GM12874 (cell line): ENCODE results near the gene C11orf58.

Experiments
- TF ChIP-seq, protein P1 (sequence below): IDR thresholded peaks from 2 replicates; pipeline ENCODE4 v1.5.1; 2011; ENCODE audit warnings: low read depth, mild to moderate bottlenecking, control low read depth, low read length, moderate library complexity; ENCODE audit not compliant: insufficient read depth

The C11orf58 gene

DNA sequence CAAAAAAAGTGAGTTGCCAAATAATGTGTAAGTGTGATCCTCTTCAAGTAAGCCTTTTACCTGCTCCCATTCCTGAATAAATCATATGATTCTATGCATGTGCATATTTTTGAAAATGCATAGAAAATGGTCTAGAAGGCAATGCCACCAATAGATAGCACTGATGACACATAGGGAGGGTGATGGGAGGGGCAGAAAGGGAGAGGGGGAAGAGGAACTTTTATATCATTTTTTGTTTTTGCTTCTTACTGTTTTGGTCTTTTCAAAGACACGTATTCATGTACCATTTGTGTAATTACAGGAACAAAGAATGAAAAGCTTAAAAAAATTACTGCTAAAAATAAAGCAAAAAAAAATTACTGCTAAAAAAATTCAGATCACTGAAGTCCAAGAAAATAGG lies 60.8 kb downstream of the C11orf58 start:
- TF ChIP-seq, protein P1, sequence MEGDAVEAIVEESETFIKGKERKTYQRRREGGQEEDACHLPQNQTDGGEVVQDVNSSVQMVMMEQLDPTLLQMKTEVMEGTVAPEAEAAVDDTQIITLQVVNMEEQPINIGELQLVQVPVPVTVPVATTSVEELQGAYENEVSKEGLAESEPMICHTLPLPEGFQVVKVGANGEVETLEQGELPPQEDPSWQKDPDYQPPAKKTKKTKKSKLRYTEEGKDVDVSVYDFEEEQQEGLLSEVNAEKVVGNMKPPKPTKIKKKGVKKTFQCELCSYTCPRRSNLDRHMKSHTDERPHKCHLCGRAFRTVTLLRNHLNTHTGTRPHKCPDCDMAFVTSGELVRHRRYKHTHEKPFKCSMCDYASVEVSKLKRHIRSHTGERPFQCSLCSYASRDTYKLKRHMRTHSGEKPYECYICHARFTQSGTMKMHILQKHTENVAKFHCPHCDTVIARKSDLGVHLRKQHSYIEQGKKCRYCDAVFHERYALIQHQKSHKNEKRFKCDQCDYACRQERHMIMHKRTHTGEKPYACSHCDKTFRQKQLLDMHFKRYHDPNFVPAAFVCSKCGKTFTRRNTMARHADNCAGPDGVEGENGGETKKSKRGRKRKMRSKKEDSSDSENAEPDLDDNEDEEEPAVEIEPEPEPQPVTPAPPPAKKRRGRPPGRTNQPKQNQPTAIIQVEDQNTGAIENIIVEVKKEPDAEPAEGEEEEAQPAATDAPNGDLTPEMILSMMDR: no peak

- TF ChIP-seq, protein P1: no peak
Measured at GRCh38 chr11:16799890-16800289, 61.4 kb downstream of the C11orf58 start.

GRCh38 chr11:16800382-16800781 lies 61.9 kb downstream of the C11orf58 start:
- TF ChIP-seq, protein P1: no peak

DNA sequence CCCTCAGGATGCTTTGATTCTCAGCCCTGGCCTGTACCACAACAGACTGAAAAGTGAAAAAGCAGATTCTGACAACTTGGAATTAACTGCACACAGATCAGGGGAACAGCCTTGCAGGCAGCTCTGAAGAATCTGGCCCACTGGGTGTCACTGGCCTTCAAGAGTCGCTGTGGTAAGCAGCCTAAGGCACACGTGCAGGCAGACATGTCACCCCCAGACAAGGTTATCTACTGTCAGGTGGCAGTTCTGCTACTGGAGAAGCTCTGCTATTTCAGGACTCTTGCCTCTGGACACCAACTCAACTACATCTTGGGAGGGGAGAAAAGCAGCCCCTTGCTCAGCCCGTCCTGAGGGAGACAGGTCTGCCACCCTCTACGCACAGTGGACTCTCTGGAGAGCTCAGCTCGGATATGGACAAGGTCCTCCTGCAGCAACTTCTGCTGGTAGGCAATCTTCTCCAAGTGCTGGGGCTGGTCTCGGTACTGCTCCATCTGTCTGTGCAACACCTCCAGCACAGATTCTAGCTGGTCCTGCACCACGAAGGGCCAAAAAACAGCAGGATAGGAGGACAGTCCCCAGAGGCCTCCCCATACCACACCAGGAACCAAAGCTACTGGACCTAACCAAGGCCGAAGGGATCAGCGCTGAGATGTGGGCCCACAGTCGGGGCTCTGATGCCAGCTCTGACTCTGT lies 63.0 kb downstream of the C11orf58 start:
- TF ChIP-seq, protein P1: no peak

DNA sequence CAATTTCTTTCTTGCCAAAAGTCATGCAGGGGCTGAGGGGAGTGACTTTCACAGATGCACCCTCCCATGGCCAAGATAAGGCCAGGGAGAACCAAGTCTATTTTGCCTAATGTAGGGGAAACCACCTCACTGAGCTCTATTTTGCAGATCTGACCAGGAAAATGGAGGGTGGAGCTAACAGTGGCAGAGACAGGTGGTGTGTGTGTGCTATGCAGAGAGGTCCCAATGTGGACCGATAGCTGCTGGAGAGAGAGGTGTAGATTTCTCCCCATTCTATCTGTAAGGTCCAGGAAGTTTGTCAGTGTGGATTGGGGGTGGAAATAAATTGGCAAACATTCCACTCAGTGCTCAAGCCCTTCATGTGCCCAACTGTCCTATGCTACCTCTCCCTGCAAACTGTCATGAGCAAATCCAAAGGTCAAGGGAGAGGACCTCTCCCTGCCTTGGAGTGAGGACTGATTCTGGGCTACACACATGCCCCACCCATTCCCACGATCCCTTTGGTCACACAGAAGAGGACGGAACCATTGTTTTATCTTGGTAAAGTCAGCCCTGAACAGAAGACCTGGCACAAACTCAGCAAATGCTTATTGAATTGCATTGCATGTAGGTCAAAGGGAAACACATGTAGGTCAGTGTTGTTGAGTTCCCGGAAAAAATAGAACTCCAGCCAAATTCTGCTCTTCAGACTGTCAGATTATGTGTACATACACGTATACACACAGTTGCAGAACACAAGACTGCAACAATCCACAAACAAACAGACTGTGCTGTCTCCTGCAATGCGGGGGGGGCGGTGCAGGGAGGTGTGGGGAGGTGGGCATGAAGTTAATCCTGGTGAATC lies 65.9 kb downstream of the C11orf58 start:
- TF ChIP-seq, protein P1: no peak

- TF ChIP-seq, protein P1: no peak
Measured at GRCh38 chr11:16805938-16806337, 67.5 kb downstream of the C11orf58 start.

- TF ChIP-seq, protein P1: no peak
Measured at GRCh38 chr11:16806791-16807190, 68.3 kb downstream of the C11orf58 start.
